Measurements from ENCODE around the gene EXD2. TPM values are rescaled to one million over a fixed set of nuclear protein-coding genes. Genes with fewer than 3 reads are reported as not detected.
"Not testable (repeated sequence)": the region's sequence is repeated elsewhere in the genome, so short reads cannot be mapped to it uniquely, and the experiment has no call there.

The EXD2 gene
- total RNA-seq, 1 experiment from 2014 or later = 22.5 TPM

DNA sequence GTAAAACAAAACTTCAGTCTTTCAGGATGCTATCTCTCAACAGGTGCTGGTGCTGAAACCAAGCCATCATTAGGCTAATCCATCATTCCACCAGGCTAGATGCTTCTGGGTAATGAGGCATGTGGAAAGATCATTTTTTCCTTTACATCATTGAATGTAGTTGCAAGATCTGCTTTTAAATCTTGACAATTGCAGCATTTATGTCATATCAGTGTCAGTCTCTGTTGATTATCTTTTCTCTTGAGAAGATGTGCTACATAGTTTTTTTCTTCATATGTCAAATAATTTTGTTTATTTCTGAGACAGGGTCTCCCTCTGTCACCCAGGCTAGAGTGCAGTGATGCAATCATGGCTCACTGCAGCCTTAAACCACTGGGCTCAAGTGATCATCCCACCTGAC, 16.2 kb upstream of the EXD2 start:
- no peak overlapping the region for H3K4me3 Mint-ChIP-seq (ENCODE audit: unreplicated experiment)
- intact Hi-C loops (cut with micrococcal nuclease; ENCODE audit: unreplicated experiment) = no loop called here
- Histone ChIP-seq H3K4me1 (no peaks in the 10 kb centered on the region), H3K36me3 (ENCODE audit: control insufficient read depth, insufficient read depth, low read length) (no peaks in the 10 kb centered on the region), H3K27me3 (replicated peaks; ENCODE audit: control insufficient read depth, insufficient read depth, low read length) (no peaks in the 10 kb centered on the region), H3K9me3 (no peaks in the 10 kb centered on the region), H3K4me3 (ENCODE audit: low read depth, low read length) (no peak overlapping the region)
- CTCF ChIA-PET = interaction anchor here (0.6 kb wide), 1 partner anchor 86 kb away, joined by 3 read pairs; no protein-coding TSS in a partner anchor
- DNase-seq = no peak
- POLR2A ChIA-PET = no interaction called here
- BruUV-seq (replicated peaks) = no TSS peak
- no peaks in the 10 kb centered on the region for H3K27me3 Mint-ChIP-seq (ENCODE audit: insufficient read depth, unreplicated experiment)
- H3K9me3 Mint-ChIP-seq (ENCODE audit: unreplicated experiment) = no peaks in the 10 kb centered on the region
- no peaks in the 10 kb centered on the region for H3K4me1 Mint-ChIP-seq (ENCODE audit: low read depth, unreplicated experiment)
- TF ChIP-seq, protein P1, sequence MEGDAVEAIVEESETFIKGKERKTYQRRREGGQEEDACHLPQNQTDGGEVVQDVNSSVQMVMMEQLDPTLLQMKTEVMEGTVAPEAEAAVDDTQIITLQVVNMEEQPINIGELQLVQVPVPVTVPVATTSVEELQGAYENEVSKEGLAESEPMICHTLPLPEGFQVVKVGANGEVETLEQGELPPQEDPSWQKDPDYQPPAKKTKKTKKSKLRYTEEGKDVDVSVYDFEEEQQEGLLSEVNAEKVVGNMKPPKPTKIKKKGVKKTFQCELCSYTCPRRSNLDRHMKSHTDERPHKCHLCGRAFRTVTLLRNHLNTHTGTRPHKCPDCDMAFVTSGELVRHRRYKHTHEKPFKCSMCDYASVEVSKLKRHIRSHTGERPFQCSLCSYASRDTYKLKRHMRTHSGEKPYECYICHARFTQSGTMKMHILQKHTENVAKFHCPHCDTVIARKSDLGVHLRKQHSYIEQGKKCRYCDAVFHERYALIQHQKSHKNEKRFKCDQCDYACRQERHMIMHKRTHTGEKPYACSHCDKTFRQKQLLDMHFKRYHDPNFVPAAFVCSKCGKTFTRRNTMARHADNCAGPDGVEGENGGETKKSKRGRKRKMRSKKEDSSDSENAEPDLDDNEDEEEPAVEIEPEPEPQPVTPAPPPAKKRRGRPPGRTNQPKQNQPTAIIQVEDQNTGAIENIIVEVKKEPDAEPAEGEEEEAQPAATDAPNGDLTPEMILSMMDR (IDR thresholded peaks at IDR 0.05; ENCODE audit: insufficient read depth in 1 of 2, low read depth in 1 of 2, low read length in 1 of 2, severe bottlenecking in 1 of 2, unreplicated experiment in 1 of 2) = no peak
- H3K36me3 Mint-ChIP-seq (ENCODE audit: insufficient read depth, unreplicated experiment) = no peaks in the 10 kb centered on the region
- H3K27ac Mint-ChIP-seq (ENCODE audit: unreplicated experiment) = no peak overlapping the region

DNA sequence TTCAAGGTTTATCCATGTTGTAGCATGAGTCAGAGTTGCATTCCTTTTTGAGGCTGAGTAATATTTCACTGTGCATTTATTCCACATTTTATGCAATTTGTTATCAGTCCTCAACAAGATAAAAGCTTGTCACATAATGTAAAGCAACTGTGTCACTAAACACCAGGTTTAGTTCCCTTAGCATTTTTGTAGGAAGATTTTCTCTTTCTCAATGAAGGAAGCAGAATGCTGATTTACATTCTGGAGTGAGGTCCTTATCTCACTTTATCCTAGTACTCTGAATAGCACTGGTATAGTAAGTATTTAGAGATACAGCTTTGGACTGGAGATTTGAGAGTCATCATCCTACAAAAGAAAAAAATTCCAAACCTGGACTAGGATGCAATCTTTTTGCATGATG, 9.8 kb upstream of the EXD2 start:
- no peak overlapping the region for H3K27ac Mint-ChIP-seq (ENCODE audit: unreplicated experiment)
- BruUV-seq (replicated peaks) = no TSS peak
- no peak for DNase-seq
- no peaks in the 10 kb centered on the region for H3K9me3 Mint-ChIP-seq (ENCODE audit: unreplicated experiment)
- ChIA-PET CTCF (no interaction called here), POLR2A (no interaction called here)
- H3K4me3 Mint-ChIP-seq (ENCODE audit: unreplicated experiment) = no peak overlapping the region
- intact Hi-C loops (cut with micrococcal nuclease; ENCODE audit: unreplicated experiment) = no loop called here
- H3K36me3 Mint-ChIP-seq (ENCODE audit: insufficient read depth, unreplicated experiment) = no peaks in the 10 kb centered on the region
- TF ChIP-seq, protein P1 (IDR thresholded peaks at IDR 0.05; ENCODE audit: insufficient read depth in 1 of 2, low read depth in 1 of 2, low read length in 1 of 2, severe bottlenecking in 1 of 2, unreplicated experiment in 1 of 2) = no peak
- H3K36me3 ChIP-seq (ENCODE audit: control insufficient read depth, insufficient read depth, low read length) = no peaks in the 10 kb centered on the region
- no peaks in the 10 kb centered on the region for H3K4me1 Mint-ChIP-seq (ENCODE audit: low read depth, unreplicated experiment)
- H3K4me3 ChIP-seq (ENCODE audit: low read depth, low read length) = no peak overlapping the region
- no peaks in the 10 kb centered on the region for H3K9me3 ChIP-seq
- H3K27me3 Mint-ChIP-seq (ENCODE audit: insufficient read depth, unreplicated experiment) = no peaks in the 10 kb centered on the region
- H3K27me3 ChIP-seq (replicated peaks; ENCODE audit: control insufficient read depth, insufficient read depth, low read length) = no peaks in the 10 kb centered on the region
- H3K4me1 ChIP-seq = no peaks in the 10 kb centered on the region

DNA sequence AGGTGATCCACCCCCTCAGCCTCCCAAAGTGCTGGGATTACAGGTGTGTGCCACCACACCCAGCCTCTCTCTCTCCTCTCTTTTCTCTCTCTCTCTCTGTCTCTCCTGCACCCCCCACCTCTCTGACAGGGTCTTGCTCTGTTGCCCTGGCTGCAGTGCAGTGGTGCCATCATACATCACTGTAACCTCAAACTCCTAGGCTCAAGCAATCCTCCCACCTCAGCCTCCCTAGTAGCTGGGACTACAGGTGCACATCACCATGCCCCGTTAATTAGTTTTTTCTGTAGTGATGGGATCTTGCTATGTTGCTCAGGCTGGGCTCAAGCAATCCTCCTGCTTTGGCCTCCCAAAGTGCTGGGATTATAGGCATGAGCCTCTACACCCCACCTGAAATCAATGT, 8.7 kb upstream of the EXD2 start:
- H3K9me3 Mint-ChIP-seq (ENCODE audit: unreplicated experiment); H3K4me1 Mint-ChIP-seq (ENCODE audit: low read depth, unreplicated experiment); CTCF ChIA-PET; H3K4me1 ChIP-seq; BruUV-seq (replicated peaks); H3K4me3 ChIP-seq (ENCODE audit: low read depth, low read length); H3K36me3 ChIP-seq (ENCODE audit: control insufficient read depth, insufficient read depth, low read length); POLR2A ChIA-PET; H3K27ac Mint-ChIP-seq (ENCODE audit: unreplicated experiment); H3K36me3 Mint-ChIP-seq (ENCODE audit: insufficient read depth, unreplicated experiment); intact Hi-C loops (cut with micrococcal nuclease; ENCODE audit: unreplicated experiment); H3K27me3 Mint-ChIP-seq (ENCODE audit: insufficient read depth, unreplicated experiment); H3K4me3 Mint-ChIP-seq (ENCODE audit: unreplicated experiment); H3K9me3 ChIP-seq; DNase-seq; H3K27me3 ChIP-seq (replicated peaks; ENCODE audit: control insufficient read depth, insufficient read depth, low read length): not testable (repeated sequence)

DNA sequence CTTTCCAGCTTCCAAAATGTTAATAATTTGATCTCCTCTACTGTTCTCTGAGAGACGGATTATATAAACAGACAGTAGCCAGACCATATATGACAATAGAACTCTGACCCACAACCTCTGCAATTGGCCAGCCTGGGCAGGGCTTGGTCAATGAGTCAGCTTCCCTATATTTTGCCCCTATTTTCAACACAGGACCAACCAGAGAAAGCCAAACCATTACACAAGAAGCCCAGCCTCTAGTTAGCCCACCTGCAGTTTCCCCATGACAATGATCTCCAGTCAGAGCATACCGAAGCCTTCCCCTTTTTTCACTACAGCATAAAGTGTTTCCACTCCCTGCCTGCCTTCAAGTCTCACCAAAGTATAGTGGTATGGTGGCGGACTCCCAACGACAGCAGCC, 7.6 kb upstream of the EXD2 start:
- Histone ChIP-seq H3K27me3 (replicated peaks; ENCODE audit: control insufficient read depth, insufficient read depth, low read length) (no peaks in the 10 kb centered on the region), H3K36me3 (ENCODE audit: control insufficient read depth, insufficient read depth, low read length) (no peaks in the 10 kb centered on the region), H3K9me3 (no peaks in the 10 kb centered on the region), H3K4me3 (ENCODE audit: low read depth, low read length) (no peak overlapping the region), H3K4me1 (no peaks in the 10 kb centered on the region)
- DNase-seq = no peak
- CTCF ChIA-PET = no interaction called here
- H3K27ac Mint-ChIP-seq (ENCODE audit: unreplicated experiment) = no peak overlapping the region
- POLR2A ChIA-PET = no interaction called here
- H3K36me3 Mint-ChIP-seq (ENCODE audit: insufficient read depth, unreplicated experiment) = no peaks in the 10 kb centered on the region
- no peaks in the 10 kb centered on the region for H3K27me3 Mint-ChIP-seq (ENCODE audit: insufficient read depth, unreplicated experiment)
- intact Hi-C loops (cut with micrococcal nuclease; ENCODE audit: unreplicated experiment) = no loop called here
- TF ChIP-seq, protein P1 (IDR thresholded peaks at IDR 0.05; ENCODE audit: insufficient read depth in 1 of 2, low read depth in 1 of 2, low read length in 1 of 2, severe bottlenecking in 1 of 2, unreplicated experiment in 1 of 2) = no peak
- no peaks in the 10 kb centered on the region for H3K4me1 Mint-ChIP-seq (ENCODE audit: low read depth, unreplicated experiment)
- no peak overlapping the region for H3K4me3 Mint-ChIP-seq (ENCODE audit: unreplicated experiment)
- BruUV-seq (replicated peaks) = no TSS peak
- H3K9me3 Mint-ChIP-seq (ENCODE audit: unreplicated experiment) = no peaks in the 10 kb centered on the region
